Muscle layer of duodenum (tissue), 2 donors: ENCODE data around the gene GRB10.
"Not testable (repeated sequence)": the region's sequence is repeated elsewhere in the genome, so short reads cannot be mapped to it uniquely, and the experiment has no call there.

Experiments used
- H3K27ac ChIP-seq: one replicate; pipeline ENCODE4 v1.7.0; 2013; ENCODE audit warnings: mild to moderate bottlenecking, low read length
- H3K27me3 ChIP-seq: one replicate; pipeline ENCODE4 v1.7.0; 2013; ENCODE audit warnings: low read depth, mild to moderate bottlenecking, control low read depth, low read length
- H3K36me3 ChIP-seq, 2 donors: one replicate each; pipeline ENCODE4 v1.7.0; 2013; ENCODE audit warnings: low read length in 2 of 2, control low read depth in 1 of 2, mild to moderate bottlenecking in 1 of 2; ENCODE audit not compliant: insufficient read depth in 2 of 2, control insufficient read depth in 1 of 2
- H3K4me1 ChIP-seq, 2 donors: one replicate each; pipeline ENCODE4 v1.7.0; 2013; ENCODE audit warnings: low read length in 2 of 2, mild to moderate bottlenecking in 2 of 2, control low read depth in 1 of 2, moderate library complexity in 1 of 2; ENCODE audit not compliant: insufficient read depth in 2 of 2, control insufficient read depth in 1 of 2
- H3K4me3 ChIP-seq, 2 donors: one replicate each; pipeline ENCODE4 v1.7.0; 2013; ENCODE audit warnings: low read length in 2 of 2, low read depth in 1 of 2, mild to moderate bottlenecking in 1 of 2
- H3K9me3 ChIP-seq, 2 donors: one replicate each; pipeline ENCODE4 v1.7.0; 2013; ENCODE audit warnings: low read length in 2 of 2, control low read depth in 1 of 2, mild to moderate bottlenecking in 1 of 2; ENCODE audit not compliant: control insufficient read depth in 1 of 2
- donor health status: healthy.

The GRB10 gene

DNA sequence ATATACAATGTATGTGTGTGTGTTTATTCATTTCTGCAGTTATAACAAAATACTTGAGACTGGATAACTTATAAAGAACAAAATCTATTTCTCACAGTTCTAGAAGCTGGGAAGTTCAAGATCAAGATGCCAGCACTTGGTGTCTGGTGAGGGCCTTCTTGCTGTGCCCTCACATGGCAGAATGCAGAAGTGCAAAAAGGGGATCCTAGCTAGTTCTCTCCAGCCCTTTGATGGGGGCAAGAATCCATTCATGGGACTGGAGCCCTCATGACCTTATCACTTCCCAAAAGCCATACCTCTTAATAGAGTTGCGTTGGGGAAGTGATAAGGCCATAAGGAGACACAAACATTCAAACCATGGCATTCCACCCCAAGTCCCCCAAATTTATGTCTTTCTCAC is 8.4 kb downstream of the GRB10 start:
- H3K4me1 ChIP-seq: peaks cover 7 to 15% of the 10 kb centered on the region in 2 donors
- no peaks in the 10 kb centered on the region for H3K9me3 ChIP-seq
- H3K27ac ChIP-seq: no peak overlapping the region
- no peaks in the 10 kb centered on the region for H3K27me3 ChIP-seq
- no peak overlapping the region for H3K4me3 ChIP-seq
- no peaks in the 10 kb centered on the region for H3K36me3 ChIP-seq

DNA sequence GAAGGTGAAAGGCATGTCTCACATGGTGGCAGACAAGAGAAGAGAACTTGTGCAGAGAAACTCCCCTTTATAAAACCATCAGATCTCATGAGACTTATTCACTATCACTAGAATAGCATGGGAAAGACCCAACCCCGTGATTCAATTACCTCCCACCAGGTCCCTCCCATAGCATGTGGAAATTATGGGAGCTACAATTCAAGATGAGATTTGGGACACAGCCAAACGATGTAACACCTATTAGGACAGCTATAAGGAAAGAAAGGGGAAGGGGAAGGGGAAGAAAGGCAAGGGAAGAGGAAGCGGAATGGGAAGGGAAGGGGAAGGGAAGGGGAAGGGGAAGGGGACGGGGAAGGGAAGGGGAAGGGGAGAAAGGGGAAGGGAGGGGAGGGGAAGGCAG is 9.6 kb downstream of the GRB10 start:
- not testable (repeated sequence) for H3K27me3 ChIP-seq, H3K36me3 ChIP-seq, H3K4me3 ChIP-seq, H3K9me3 ChIP-seq, H3K27ac ChIP-seq
- peaks cover 0 to 13% of the 10 kb centered on the region in 2 donors for H3K4me1 ChIP-seq

DNA sequence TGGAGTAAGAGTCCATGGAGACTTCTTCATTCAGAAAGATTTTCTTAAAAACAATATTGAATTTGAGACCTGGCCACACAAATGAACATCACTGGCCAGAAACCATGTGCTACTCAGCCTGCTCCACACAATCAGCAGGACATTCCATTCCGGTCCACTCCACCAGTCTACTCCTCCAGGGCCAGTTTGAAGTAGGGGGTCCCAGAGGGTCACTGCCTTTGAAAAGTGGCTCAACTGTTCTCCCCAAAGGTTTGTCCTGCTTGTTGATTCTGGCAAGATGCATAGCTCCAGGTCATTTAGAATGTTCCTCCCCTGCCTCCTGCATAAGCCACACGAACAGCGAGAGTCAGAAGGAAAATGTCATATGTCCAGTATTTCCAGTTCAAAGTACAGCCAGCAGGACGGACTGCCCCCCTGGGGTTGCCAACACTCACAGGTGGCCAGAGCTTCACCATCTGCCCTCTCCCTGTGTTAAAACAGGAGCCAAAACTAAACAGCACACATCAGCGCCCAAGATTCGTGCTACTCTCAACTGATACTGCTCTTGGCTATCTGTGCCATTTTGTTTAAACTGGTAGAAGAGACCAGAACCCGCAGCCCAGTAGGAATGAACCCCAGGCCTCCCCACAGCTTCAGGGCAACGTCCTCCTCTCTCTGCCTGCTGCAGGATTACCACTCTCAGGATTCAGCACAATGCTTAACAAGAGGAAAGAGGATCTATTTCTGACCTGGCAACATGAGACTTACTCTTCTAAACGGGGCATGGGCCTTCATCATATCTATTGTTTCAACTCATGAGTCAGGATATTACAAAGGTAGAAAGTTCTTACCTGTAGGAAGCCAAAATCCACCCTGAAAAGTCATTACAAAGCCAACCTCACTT is 11.3 kb downstream of the GRB10 start:
- H3K27me3 ChIP-seq: no peaks in the 10 kb centered on the region
- no peaks in the 10 kb centered on the region for H3K9me3 ChIP-seq
- H3K27ac ChIP-seq: no peak overlapping the region
- no peak overlapping the region for H3K4me3 ChIP-seq
- peaks cover 0 to 13% of the 10 kb centered on the region in 2 donors for H3K4me1 ChIP-seq
- H3K36me3 ChIP-seq: no peaks in the 10 kb centered on the region

DNA sequence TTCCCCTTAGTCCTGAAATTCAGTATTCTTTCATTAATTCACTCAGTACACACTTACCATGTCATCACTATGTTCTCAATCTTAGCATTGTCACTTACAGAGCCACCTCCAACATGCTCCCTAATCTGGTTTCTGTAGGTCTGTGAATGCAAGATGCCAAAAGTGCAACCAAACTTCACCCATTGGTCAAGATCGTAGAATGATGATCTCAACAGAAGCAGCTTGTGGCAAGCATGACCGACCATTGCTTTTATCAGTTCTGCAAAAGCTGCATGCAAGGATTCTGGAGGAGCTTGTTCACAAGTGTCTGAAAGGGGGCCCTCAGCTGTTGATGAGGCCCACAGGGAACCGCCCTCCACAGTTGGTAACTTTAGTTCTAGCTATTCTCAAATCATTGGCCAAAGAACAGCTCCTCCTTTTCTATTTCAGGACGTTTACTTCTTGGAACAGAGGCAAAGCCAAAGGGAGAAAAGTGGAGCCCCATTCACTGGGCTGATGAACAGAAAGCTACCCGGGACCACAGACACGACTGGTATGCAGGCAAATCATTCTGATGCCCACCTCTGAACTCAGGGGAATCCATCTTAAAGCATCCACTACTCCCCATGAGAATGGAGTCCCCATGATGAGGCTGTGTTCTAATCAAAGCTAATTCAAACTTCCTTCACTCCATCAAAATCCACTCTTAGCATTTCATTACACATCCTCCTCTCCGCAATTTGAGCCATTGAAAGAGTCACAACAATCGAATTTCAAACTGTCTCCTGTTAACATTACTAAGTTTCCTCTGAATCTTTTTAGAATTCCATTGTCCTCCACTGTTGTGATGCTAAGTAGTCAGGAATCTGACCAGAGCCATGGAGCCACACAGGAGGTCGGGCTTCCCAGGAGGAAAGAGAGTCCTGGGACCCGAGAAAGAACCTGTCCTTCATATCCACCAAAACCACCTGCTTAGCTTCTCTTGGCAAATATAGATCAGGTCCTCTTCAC is 13.9 kb downstream of the GRB10 start:
- Histone ChIP-seq H3K4me1 (no peaks in the 10 kb centered on the region), H3K27ac (no peak overlapping the region), H3K27me3 (no peaks in the 10 kb centered on the region), H3K36me3 (no peaks in the 10 kb centered on the region), H3K4me3 (no peak overlapping the region), H3K9me3 (no peaks in the 10 kb centered on the region)

DNA sequence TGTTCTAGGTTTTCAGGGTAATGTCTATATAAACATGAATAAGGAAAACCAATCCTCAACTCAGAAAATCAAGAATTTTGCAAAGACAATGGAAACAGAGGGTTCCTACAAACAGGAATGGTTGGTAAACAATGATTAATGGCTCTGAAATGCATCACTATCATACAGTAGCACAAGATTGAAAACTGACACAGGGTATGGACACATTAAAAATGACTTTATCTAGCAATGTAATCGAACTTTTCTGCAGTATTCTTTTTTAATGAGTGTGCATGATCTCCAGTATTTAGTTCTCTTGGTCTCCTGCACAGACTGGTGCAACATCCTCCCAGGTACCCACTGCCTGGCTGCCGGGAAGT is 15.9 kb downstream of the GRB10 start:
- Histone ChIP-seq H3K4me1 (peaks cover 0 to 3% of the 10 kb centered on the region in 2 donors), H3K27ac (no peak overlapping the region), H3K27me3 (no peaks in the 10 kb centered on the region), H3K36me3 (no peaks in the 10 kb centered on the region), H3K4me3 (no peak overlapping the region), H3K9me3 (no peaks in the 10 kb centered on the region)

DNA sequence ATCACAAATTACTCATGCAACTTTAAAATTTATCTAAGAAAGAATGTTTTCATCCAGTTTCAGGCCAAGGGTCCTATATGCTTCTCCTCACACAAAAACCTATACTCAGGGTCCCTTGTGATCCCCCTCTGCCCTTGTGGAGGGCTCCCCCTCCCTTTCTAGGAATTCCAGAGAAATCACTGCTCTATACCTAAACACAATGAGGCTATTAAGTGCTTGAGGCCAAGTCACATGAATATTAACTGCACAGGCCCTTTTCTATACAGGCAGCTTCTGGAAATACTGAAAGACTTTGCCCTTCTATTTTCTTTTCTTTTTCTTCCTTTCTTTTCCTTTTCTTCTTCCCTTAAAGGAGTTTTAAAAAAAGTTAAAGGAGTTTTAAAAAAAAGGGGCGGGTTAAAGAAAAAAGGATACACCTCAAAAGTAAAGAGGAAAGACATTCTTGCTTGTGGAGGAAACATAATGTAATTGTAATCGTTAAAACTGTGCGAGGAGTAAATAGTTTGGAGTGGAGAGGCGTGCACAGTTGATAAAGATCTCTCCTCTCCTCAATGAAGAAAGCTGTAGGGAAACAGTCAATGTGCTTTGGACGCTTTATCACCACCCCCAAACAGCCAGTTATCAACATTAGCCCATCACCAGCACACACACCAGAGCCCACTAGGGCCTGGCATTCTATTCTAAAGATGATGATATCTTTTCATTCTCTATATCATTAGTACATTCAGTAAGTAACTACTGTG is 16.4 kb downstream of the GRB10 start:
- H3K36me3 ChIP-seq: no peaks in the 10 kb centered on the region
- H3K27ac ChIP-seq: no peak overlapping the region
- no peaks in the 10 kb centered on the region for H3K27me3 ChIP-seq
- H3K9me3 ChIP-seq: no peaks in the 10 kb centered on the region
- peaks cover 0 to 3% of the 10 kb centered on the region in 2 donors for H3K4me1 ChIP-seq
- H3K4me3 ChIP-seq: no peak overlapping the region

DNA sequence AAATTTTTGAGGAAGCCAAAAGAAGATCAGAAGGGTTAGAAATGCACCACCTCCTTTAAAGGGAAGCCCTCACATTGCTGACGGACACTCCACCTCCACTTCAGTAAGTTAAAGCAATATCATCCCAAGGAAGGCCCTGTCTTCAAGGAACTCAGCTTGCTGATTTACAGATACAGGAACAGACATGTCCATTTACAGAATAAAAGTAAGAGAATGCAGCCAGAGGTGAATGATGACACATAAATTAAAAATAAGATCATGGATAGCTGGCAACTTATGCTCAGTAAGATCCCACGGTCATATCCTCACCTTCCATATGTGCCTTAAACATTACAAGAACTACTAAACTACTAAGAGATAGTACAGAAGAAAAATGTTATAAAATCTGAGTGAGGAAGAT is 20.4 kb downstream of the GRB10 start:
- no peak overlapping the region for H3K27ac ChIP-seq
- no peak overlapping the region for H3K4me3 ChIP-seq
- no peaks in the 10 kb centered on the region for H3K27me3 ChIP-seq
- H3K9me3 ChIP-seq: no peaks in the 10 kb centered on the region
- H3K36me3 ChIP-seq: no peaks in the 10 kb centered on the region
- H3K4me1 ChIP-seq: peaks cover 0 to 15% of the 10 kb centered on the region in 2 donors

DNA sequence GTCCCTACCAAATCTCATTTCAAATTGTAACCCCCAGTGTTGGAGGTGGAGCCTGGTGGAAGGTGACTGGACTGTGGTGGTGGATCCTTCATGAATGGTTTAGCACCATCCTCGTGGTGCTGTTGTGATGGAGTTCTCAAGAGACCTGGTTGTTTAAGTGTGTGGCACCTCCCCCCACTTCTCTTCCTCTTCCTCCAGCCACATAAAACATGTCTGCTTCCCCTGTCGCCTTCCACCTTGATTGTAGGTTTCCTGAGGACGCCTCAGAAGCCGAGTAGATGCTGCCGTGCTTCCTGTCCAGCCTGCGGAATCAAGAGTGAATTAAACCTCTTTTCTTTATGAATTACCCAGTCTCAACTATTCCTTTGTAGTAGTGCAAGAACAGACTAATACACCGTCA is 21.0 kb downstream of the GRB10 start:
- Histone ChIP-seq H3K4me1 (peaks cover 0 to 15% of the 10 kb centered on the region in 2 donors), H3K4me3 (no peak overlapping the region), H3K27ac (no peak overlapping the region), H3K36me3 (no peaks in the 10 kb centered on the region), H3K9me3 (no peaks in the 10 kb centered on the region), H3K27me3 (no peaks in the 10 kb centered on the region)

DNA sequence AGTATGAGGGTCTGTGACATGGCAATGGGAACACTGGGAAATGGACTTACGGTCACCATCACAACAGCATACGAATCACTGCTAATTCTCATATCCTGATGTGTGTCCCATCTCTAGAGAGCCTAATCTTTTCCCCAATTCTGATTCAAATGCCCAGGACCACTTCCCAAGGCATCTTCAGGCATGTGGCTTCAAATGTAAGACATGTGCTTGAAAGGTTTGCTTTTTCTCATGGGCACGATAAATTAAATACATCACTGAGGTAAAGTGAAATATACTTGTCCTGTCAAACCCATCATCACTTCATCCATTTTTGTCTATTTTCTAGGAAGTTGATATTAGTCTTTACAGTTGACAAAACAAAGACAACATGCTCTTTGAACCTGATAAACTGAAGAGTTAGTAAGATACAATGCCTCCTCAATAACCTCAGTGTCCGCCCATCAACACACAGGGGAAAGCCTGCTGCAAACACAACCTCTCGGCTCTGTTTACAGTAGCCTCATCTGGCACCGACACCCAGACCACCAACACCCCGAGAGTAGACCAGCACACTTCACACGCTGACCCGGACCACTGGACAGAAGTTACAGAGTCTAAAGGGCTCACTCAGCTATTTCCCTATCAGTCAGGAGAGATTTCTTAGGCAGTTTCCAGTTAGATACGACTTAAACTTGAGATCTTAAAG is 24.8 kb downstream of the GRB10 start:
- Histone ChIP-seq H3K36me3 (peaks cover 0 to 7% of the 10 kb centered on the region in 2 donors), H3K4me1 (peaks cover 0 to 25% of the 10 kb centered on the region in 2 donors), H3K4me3 (no peak overlapping the region), H3K9me3 (no peaks in the 10 kb centered on the region), H3K27me3 (no peaks in the 10 kb centered on the region), H3K27ac (no peak overlapping the region)

DNA sequence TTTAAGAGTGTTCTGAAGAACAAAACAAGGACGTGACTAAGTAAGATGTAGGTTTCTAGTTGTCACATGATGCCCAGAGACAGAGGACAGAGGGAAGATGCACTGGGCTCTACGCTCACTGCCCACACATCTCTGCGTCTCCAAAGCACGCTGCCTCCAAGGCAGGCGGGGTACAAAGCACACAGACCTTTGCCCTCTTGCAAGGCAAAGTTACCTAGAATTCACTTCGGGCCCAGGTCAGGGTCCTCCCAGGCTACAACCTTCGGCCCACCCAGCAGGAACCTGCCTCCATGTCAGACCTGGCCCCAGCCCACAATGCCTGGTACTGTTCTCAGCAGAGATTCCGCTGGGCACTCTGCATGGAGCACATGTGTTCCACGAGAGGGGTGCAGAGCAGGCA is 26.5 kb downstream of the GRB10 start:
- H3K36me3 ChIP-seq: peaks cover 0 to 7% of the 10 kb centered on the region in 2 donors
- H3K4me1 ChIP-seq: peaks cover 0 to 22% of the 10 kb centered on the region in 2 donors
- no peaks in the 10 kb centered on the region for H3K9me3 ChIP-seq
- no peak overlapping the region for H3K4me3 ChIP-seq
- H3K27ac ChIP-seq: no peak overlapping the region
- no peaks in the 10 kb centered on the region for H3K27me3 ChIP-seq
